Cortex of kidney (tissue), 1 donor: Measurements from ENCODE around the gene ATP9A.

ENCODE experiments used
- DNase-seq: peaks from one replicate; lab custom pipeline; 2025; lab: John Stamatoyannopoulos, UW

ATP9A gene

GRCh38 chr20:51596668-51597388 is 171.4 kb downstream of the ATP9A start:
- DNase-seq: no peak

GRCh38 chr20:51595744-51596143 is 172.4 kb downstream of the ATP9A start:
- no peak for DNase-seq

- no peak for DNase-seq
These were observed 173.1 kb downstream of the ATP9A start for GRCh38 chr20:51595058-51595532.

GRCh38 chr20:51594236-51595057 is 173.7 kb downstream of the ATP9A start:
- DNase-seq: no peak

- no peak for DNase-seq
These were observed 174.6 kb downstream of the ATP9A start for GRCh38 chr20:51593584-51593983.

- no peak for DNase-seq
These were observed 175.6 kb downstream of the ATP9A start for GRCh38 chr20:51592564-51592963.

GRCh38 chr20:51591871-51592270 is 176.3 kb downstream of the ATP9A start:
- DNase-seq: no peak

- no peak for DNase-seq
These were observed 179.4 kb downstream of the ATP9A start for GRCh38 chr20:51588762-51589161.

GRCh38 chr20:51587145-51587544 is 181.0 kb downstream of the ATP9A start:
- DNase-seq: no peak

- DNase-seq: no peak
These were observed 182.2 kb downstream of the ATP9A start for GRCh38 chr20:51586005-51586440.

- DNase-seq: no peak
These were observed 183.0 kb downstream of the ATP9A start for GRCh38 chr20:51585148-51585547.

- DNase-seq: no peak
These were observed 183.5 kb downstream of the ATP9A start for GRCh38 chr20:51584737-51585136.

- no peak for DNase-seq
These were observed 184.1 kb downstream of the ATP9A start for GRCh38 chr20:51584116-51584515.

- DNase-seq: no peak
These were observed 184.7 kb downstream of the ATP9A start for GRCh38 chr20:51583499-51583898.

GRCh38 chr20:51583073-51583472 is 185.1 kb downstream of the ATP9A start:
- no peak for DNase-seq

GRCh38 chr20:51581571-51581970 is 186.6 kb downstream of the ATP9A start:
- no peak for DNase-seq

GRCh38 chr20:51579137-51579536 is 189.1 kb downstream of the ATP9A start:
- no peak for DNase-seq

- no peak for DNase-seq
These were observed 190.1 kb downstream of the ATP9A start for GRCh38 chr20:51578145-51578459.

GRCh38 chr20:51577432-51578144 is 190.6 kb downstream of the ATP9A start:
- no peak for DNase-seq

- no peak for DNase-seq
These were observed 192.7 kb downstream of the ATP9A start for GRCh38 chr20:51575486-51575885.

GRCh38 chr20:51574248-51575033 is 193.7 kb downstream of the ATP9A start:
- DNase-seq: no peak
